ENCODE data around the gene PAGR1. TPM values are rescaled to one million over a fixed set of nuclear protein-coding genes. Genes with fewer than 3 reads are reported as not detected.
A peak's percentile ranks its signal among the peaks of the same experiment; 100 is the strongest.

PAGR1 gene
- polyA plus RNA-seq, 4 donors, result 36.9 to 46.0 (median 43.1) TPM

DNA sequence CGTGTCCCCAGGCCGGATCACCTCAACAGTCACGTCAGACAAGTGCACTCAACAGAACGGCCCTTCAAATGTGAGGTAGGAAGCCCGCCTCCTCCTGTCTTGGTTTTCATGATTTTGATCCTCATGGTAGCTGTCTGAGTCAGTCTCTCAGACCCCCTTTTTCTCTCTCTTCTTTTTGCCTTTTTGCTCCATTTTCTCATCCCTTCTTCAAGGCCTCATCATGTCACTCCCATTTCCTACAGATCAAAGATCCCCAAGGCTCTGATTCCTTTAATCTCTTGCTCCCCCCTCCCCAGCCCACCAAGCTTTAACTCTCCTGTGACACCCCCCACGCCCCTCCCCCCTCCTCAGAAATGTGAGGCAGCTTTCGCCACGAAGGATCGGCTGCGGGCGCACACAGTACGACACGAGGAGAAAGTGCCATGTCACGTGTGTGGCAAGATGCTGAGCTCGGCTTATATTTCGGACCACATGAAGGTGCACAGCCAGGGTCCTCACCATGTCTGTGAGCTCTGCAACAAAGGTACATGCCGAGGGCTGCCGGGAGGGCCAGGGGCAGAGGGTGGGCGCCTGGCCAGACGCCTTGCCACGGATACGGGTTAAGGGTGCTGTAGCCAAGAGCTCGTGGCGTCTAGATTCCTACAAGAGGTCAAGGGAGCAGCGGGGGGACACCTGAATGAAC, 7.6 kb upstream of the PAGR1 start:
- Histone ChIP-seq H3K36me3 (ENCODE audit: control insufficient read depth in 3 of 3, insufficient read depth in 2 of 3, low read depth in 1 of 3, low read length in 3 of 3) (peaks cover 0 to 42% (median 0%) of the 10 kb centered on the region in 3 donors), H3K27me3 (ENCODE audit: control insufficient read depth in 3 of 3, insufficient read depth in 3 of 3, low read length in 3 of 3) (peaks cover 0 to 13% (median 0%) of the 10 kb centered on the region in 3 donors), H3K9me3 (ENCODE audit: control insufficient read depth in 2 of 2, insufficient read depth in 1 of 2, low read depth in 1 of 2, low read length in 1 of 2) (no peaks in the 10 kb centered on the region), H3K4me3 (ENCODE audit: low read depth in 1 of 3, low read length in 3 of 3) (peak overlapping the region; percentile 21 to 97 (median 44)), H3K4me1 (ENCODE audit: control insufficient read depth in 3 of 3, insufficient read depth in 2 of 3, low read depth in 1 of 3, low read length in 2 of 3) (peaks cover 7 to 53% (median 18%) of the 10 kb centered on the region in 3 donors), H3K27ac (ENCODE audit: low read depth in 1 of 3, low read length in 2 of 3) (peak overlapping the region; percentile 77 to 91 (median 88))
- 32 to 48% (median 44%) methylated on average over 25 of the region's 25 CpGs for WGBS, 3 donors
- DNase-seq (no peak), FAIRE-seq (no peak)

GRCh38 chr16:29809031-29809747, 6.8 kb upstream of the PAGR1 start:
- WGBS, 3 donors, result 62 to 78% (median 77%) methylated on average over 30 to 31 of the region's 31 CpGs
- DNase-seq, result no peak
- H3K4me3 ChIP-seq (ENCODE audit: low read depth in 1 of 3, low read length in 3 of 3), result peak overlapping the region in 1 of 3 donors; percentile 29

GRCh38 chr16:29809850-29810698, 5.9 kb upstream of the PAGR1 start:
- H3K9me3 ChIP-seq (ENCODE audit: control insufficient read depth in 2 of 2, insufficient read depth in 1 of 2, low read depth in 1 of 2, low read length in 1 of 2), result no peaks in the 10 kb centered on the region
- H3K27me3 ChIP-seq (ENCODE audit: control insufficient read depth in 3 of 3, insufficient read depth in 3 of 3, low read length in 3 of 3), result peaks cover 0 to 21% (median 0%) of the 10 kb centered on the region in 3 donors
- FAIRE-seq (no peak), DNase-seq (no peak)
- H3K27ac ChIP-seq (ENCODE audit: low read depth in 1 of 3, low read length in 2 of 3), result peak overlapping the region in 2 of 3 donors; percentile 55 to 75
- H3K36me3 ChIP-seq (ENCODE audit: control insufficient read depth in 3 of 3, insufficient read depth in 2 of 3, low read depth in 1 of 3, low read length in 3 of 3), result peaks cover 0 to 35% (median 0%) of the 10 kb centered on the region in 3 donors
- peaks cover 7 to 54% (median 18%) of the 10 kb centered on the region in 3 donors for H3K4me1 ChIP-seq (ENCODE audit: control insufficient read depth in 3 of 3, insufficient read depth in 2 of 3, low read depth in 1 of 3, low read length in 2 of 3)
- H3K4me3 ChIP-seq (ENCODE audit: low read depth in 1 of 3, low read length in 3 of 3), result peak overlapping the region in 1 of 3 donors; percentile 29
- 56 to 63% (median 60%) methylated on average over 21 to 23 of the region's 23 CpGs for WGBS, 3 donors

More at GRCh38 chr16:29809031-29809747, 6.8 kb upstream of the PAGR1 start:
- Histone ChIP-seq H3K27me3 (ENCODE audit: control insufficient read depth in 3 of 3, insufficient read depth in 3 of 3, low read length in 3 of 3) (peaks cover 0 to 20% (median 0%) of the 10 kb centered on the region in 3 donors), H3K36me3 (ENCODE audit: control insufficient read depth in 3 of 3, insufficient read depth in 2 of 3, low read depth in 1 of 3, low read length in 3 of 3) (peaks cover 0 to 35% (median 0%) of the 10 kb centered on the region in 3 donors), H3K27ac (ENCODE audit: low read depth in 1 of 3, low read length in 2 of 3) (peak overlapping the region; percentile 12 to 77 (median 12)), H3K4me1 (ENCODE audit: control insufficient read depth in 3 of 3, insufficient read depth in 2 of 3, low read depth in 1 of 3, low read length in 2 of 3) (peaks cover 7 to 53% (median 18%) of the 10 kb centered on the region in 3 donors), H3K9me3 (ENCODE audit: control insufficient read depth in 2 of 2, insufficient read depth in 1 of 2, low read depth in 1 of 2, low read length in 1 of 2) (no peaks in the 10 kb centered on the region)
- FAIRE-seq, result no peak

DNA sequence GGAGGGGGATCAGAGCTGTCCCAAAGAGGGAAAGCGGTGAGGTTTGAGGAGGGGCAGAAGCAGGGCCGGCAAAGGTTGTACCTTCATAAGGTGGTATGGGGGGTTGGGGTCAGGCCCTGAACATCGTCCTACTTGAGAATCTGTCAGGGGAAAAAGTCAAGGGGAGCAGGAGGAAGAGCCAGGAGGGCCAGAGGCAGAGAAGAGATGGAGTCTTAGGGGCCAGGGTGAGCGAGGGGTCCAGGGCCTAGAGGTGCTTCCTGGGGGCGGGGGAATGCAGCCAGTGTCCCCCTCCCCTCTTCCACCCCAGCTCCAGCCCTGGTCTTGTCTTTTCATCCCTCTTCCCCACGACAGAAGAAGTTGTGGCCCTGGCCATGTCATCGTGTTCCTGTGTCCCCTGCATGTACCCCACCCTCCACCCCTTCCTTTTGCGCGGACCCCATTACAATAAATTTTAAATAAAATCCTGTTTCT, 5.2 kb upstream of the PAGR1 start:
- peaks cover 7 to 57% (median 18%) of the 10 kb centered on the region in 3 donors for H3K4me1 ChIP-seq (ENCODE audit: control insufficient read depth in 3 of 3, insufficient read depth in 2 of 3, low read depth in 1 of 3, low read length in 2 of 3)

DNA sequence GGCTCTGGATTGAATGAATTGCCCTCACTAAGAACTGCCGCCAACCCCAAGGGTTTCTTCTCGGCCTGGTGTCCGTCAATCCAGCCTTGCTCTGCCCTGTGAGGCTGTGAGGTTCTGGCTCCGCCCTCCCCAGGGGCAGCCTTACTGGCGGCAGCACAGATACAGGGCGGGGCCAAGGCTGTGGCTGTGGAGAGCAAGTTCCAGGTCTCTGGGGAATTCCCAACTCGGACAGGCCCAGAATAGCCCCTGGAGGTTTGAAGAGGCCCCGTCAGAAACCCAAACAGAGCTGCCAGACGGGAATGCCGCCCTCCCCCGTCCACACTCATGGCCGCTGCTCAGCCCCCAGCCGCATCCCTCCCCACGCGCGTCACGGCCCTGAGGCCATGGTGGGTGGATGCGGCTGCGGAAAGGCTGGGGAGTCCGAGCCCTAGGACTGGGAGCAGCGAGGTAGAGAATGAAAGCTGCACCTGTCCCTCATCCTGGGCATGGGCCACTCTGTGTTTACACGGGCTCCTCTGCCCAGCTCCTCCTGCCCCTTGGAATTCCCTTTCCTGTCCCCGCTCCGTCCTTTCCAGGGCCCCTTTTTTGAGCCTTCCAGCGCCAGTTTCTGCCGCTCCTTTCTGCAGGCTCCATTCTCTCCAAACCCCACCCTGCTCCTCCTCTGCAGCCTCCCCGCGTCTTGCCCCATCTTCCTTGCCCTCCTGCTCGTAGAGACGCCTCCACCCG, 4.6 kb upstream of the PAGR1 start:
- peak overlapping the region; percentile 47 to 79 (median 75) for H3K27ac ChIP-seq (ENCODE audit: low read depth in 1 of 3, low read length in 2 of 3)

More for the DNA sequence above, 5.2 kb upstream of the PAGR1 start:
- FAIRE-seq (no peak), DNase-seq (no peak)
- H3K9me3 ChIP-seq (ENCODE audit: control insufficient read depth in 2 of 2, insufficient read depth in 1 of 2, low read depth in 1 of 2, low read length in 1 of 2), result no peaks in the 10 kb centered on the region
- H3K4me3 ChIP-seq (ENCODE audit: low read depth in 1 of 3, low read length in 3 of 3), result no peak overlapping the region
- H3K36me3 ChIP-seq (ENCODE audit: control insufficient read depth in 3 of 3, insufficient read depth in 2 of 3, low read depth in 1 of 3, low read length in 3 of 3), result peaks cover 0 to 35% (median 0%) of the 10 kb centered on the region in 3 donors
- peaks cover 0 to 21% (median 0%) of the 10 kb centered on the region in 3 donors for H3K27me3 ChIP-seq (ENCODE audit: control insufficient read depth in 3 of 3, insufficient read depth in 3 of 3, low read length in 3 of 3)
- WGBS, 3 donors, result 28 to 33% (median 29%) methylated on average over 9 of the region's 9 CpGs
- peak overlapping the region in 2 of 3 donors; percentile 55 to 75 for H3K27ac ChIP-seq (ENCODE audit: low read depth in 1 of 3, low read length in 2 of 3)

GRCh38 chr16:29811896-29812665, 3.9 kb upstream of the PAGR1 start, which contains the start of gene PRRT2:
Gene PRRT2 (plus strand): TSS chr16:29812193. CDS start chr16:29813055, 862 bp downstream.
- FAIRE-seq (no peak), DNase-seq (peak in 1 of 2 donors; percentile 67)

More for the DNA sequence above, 4.6 kb upstream of the PAGR1 start:
- Histone ChIP-seq H3K4me3 (ENCODE audit: low read depth in 1 of 3, low read length in 3 of 3) (peak overlapping the region; percentile 4 to 63 (median 54)), H3K27me3 (ENCODE audit: control insufficient read depth in 3 of 3, insufficient read depth in 3 of 3, low read length in 3 of 3) (peaks cover 0 to 21% (median 0%) of the 10 kb centered on the region in 3 donors), H3K4me1 (ENCODE audit: control insufficient read depth in 3 of 3, insufficient read depth in 2 of 3, low read depth in 1 of 3, low read length in 2 of 3) (peaks cover 7 to 57% (median 18%) of the 10 kb centered on the region in 3 donors), H3K36me3 (ENCODE audit: control insufficient read depth in 3 of 3, insufficient read depth in 2 of 3, low read depth in 1 of 3, low read length in 3 of 3) (peaks cover 0 to 35% (median 0%) of the 10 kb centered on the region in 3 donors), H3K9me3 (ENCODE audit: control insufficient read depth in 2 of 2, insufficient read depth in 1 of 2, low read depth in 1 of 2, low read length in 1 of 2) (no peaks in the 10 kb centered on the region)
- FAIRE-seq (no peak), DNase-seq (peak; percentile 95)
- 0 to 1% (median 1%) methylated on average over 29 to 31 of the region's 31 CpGs for WGBS, 3 donors

More at GRCh38 chr16:29811896-29812665, 3.9 kb upstream of the PAGR1 start, which contains the start of gene PRRT2:
- 2 to 5% (median 3%) methylated on average over 59 to 69 of the region's 69 CpGs for WGBS, 3 donors
- Histone ChIP-seq H3K4me1 (ENCODE audit: control insufficient read depth in 3 of 3, insufficient read depth in 2 of 3, low read depth in 1 of 3, low read length in 2 of 3) (peaks cover 7 to 60% (median 18%) of the 10 kb centered on the region in 3 donors), H3K27ac (ENCODE audit: low read depth in 1 of 3, low read length in 2 of 3) (peak within 1 kb of the TSS; percentile 47 to 79 (median 75)), H3K27me3 (ENCODE audit: control insufficient read depth in 3 of 3, insufficient read depth in 3 of 3, low read length in 3 of 3) (peaks cover 0 to 21% (median 0%) of the 10 kb centered on the region in 3 donors), H3K36me3 (ENCODE audit: control insufficient read depth in 3 of 3, insufficient read depth in 2 of 3, low read depth in 1 of 3, low read length in 3 of 3) (peaks cover 0 to 35% (median 0%) of the 10 kb centered on the region in 3 donors), H3K9me3 (ENCODE audit: control insufficient read depth in 2 of 2, insufficient read depth in 1 of 2, low read depth in 1 of 2, low read length in 1 of 2) (no peaks in the 10 kb centered on the region), H3K4me3 (ENCODE audit: low read depth in 1 of 3, low read length in 3 of 3) (peak within 1 kb of the TSS; percentile 31 to 63 (median 54))
